Fibroblast of skin of scalp (primary cell): ENCODE measurements around the gene PRELID3B.

Experiments used
- DNase-seq: peaks from one replicate; pipeline ENCODE4 v3.0.0-alpha.2; 2013

Gene PRELID3B

DNA sequence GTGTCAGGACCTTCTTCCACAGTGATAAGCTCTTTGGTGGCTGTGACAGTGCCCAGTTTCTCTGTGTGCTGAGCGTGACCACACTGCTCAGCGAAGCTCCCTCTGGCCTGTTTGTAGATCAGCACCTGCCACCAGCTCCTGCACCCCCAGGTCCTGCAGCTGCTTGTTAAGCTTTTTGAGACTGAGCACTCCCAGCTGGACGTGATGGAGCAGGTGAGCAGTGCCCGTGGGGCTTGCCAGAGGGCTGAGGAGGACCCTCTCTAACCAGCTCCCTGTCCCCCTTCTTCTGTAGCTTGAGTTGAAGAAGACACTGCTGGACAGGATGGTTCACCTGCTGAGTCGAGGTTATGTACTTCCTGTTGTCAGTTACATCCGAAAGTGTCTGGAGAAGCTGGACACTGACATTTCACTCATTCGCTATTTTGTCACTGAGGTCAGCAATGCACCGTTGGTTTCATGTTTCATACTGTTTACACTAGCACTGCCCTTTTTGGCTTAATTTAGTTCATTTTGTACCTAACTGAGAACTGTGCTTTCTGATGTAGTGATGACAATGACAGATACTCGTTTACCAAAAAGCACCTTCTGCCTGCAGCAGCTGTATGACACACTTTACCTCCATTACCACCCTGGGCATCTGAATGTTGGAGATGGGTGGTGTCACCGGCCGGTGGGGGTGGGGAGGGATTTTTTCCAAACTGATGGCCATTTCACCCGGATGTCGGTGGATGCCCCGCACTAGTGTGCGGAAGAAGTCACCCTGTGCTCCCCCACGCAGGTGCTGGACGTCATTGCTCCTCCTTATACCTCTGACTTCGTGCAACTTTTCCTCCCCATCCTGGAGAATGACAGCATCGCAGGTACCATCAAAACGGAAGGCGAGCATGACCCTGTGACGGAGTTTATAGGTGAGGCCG lies 49.0 kb downstream of the PRELID3B start:
- no peak for DNase-seq

DNA sequence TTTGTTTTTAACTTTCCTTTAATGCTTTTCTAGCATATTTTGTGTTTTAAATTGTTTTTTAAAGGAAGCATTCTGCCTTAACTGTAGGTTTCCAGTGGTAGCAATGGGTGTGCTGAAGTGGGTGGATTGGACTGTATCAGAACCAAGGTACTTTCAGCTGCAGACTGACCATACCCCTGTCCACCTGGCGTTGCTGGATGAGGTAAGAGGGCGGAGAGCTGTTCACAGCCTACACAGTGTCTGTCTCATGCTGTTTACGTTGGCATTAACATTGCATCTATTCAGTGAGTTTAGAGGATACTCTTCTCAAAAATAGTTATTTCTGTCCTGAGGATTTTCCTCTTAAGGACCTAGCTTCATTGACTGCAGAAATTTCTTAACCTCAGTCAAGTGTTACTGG lies 49.7 kb downstream of the PRELID3B start:
- no peak for DNase-seq

DNA sequence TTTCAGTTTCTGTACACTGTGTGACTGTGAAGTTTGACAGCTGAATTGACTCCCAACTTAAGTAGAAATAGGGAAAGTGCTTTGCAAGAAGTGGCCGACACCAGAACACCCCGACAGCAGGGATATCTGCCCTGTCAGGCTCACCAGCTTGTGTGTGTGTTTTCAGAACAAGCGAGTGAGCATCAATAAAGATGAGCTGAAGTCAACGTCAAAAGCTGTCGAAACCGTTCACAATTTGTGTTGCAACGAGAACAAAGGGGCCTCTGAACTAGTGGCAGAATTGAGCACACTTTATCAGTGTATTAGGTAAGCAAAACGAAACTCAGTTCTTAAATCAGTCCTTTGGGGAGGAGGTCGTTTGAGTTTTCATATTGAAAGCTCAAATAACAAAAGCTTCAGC lies 50.9 kb downstream of the PRELID3B start:
- no peak for DNase-seq

DNA sequence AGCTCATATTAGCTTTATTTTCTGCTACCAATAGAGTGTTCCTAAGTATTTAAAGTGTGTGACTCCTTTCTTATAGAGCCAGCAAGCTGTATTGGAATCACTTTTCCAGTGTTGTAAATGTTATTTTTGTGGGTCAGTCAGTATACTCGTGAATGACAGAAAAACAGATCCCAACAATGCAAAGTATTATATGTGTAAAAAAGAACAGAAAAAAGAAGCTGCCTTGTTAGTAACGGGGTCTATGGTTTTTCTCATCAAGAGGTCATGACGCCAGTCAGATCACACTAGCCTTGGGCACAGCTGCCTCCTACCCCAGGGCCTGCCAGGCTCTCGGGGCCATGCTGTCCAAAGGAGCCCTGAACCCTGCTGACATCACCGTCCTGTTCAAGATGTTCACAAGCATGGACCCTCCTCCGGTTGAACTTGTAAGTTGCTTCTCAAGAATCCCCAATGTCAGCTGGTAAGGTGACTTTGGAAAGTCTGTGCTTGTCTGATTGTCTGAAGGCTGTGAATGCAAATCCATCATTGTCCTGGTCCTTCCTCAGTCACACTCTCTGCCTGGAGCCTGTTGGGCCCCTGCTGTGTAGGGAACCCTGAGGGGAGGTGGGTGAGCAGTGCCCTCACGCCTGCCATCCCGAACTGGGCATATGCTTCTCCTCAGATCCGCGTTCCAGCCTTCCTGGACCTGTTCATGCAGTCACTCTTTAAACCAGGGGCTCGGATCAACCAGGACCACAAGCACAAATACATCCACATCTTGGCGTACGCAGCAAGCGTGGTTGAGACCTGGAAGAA lies 51.7 kb downstream of the PRELID3B start:
- no peak for DNase-seq

DNA sequence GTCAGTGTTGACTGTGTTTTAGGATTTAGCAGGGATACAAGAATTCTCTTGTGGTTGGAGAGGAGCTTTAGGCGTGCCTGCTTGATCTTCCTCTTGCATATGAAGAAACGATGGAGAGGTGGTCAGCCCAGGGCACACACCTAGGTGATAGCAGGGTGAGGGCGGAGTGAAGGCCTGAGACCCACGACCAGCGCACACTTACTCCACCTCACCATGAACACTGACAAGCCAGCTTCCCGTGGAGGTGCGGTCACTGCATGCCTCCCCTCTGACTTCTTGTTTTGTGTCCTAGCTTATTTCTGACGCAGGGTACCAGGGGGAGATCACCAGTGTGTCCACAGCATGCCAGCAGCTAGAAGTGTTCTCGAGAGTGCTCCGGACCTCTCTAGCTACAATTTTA lies 53.4 kb downstream of the PRELID3B start:
- DNase-seq, result no peak

DNA sequence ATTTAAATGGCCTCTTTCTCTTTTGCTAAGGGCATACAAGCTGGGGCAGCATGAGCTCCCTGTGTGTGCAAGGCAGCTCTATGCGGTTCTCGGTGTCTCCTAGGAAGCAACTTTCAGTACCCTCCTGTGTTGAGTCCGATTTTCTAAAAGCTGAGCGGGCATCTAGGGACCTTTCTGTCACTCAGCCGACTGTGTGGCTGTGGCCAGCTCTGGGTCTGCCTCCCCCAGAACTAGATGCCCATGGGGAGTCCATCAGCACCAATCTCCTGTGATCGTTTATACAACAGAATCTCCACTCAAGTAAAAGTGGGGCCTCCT lies 54.1 kb downstream of the PRELID3B start:
- DNase-seq, result no peak

DNA sequence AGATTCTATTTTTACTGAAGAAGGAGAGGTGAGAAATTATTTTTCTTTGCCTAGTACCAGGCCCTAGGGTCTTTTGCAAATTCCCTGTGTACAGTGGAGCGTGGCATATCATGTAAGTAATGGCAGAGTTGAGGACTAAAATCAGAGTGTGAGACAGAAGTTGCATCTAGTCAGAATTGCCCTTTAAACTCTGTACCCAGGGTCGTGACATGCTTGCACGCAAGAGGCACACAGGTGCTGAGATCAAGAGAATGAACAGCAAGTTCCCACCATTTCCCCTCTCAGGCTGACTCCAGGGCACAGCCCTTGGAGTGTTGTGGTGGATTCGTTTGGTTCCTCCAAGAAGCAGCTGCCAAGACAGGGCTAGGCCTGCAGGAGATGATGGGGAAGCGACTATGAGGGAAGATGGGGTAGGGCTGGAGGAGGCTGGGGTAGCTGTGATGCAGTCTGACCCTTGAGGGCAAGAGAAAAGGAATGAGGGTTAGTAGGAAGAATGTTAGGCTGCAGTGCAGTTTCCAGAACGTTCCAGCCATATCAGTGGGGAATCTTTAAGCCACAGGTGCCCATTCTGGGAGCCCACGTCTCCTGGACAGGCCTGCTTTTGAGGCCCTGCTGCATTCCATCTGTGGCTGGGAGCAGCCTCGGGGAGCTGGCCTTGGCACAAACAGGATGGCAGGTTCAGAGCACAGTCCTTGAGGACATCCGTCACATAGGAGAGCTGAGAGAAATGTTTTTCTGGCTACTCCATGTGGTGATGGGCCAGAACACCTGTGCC lies 54.6 kb downstream of the PRELID3B start:
- no peak for DNase-seq

DNA sequence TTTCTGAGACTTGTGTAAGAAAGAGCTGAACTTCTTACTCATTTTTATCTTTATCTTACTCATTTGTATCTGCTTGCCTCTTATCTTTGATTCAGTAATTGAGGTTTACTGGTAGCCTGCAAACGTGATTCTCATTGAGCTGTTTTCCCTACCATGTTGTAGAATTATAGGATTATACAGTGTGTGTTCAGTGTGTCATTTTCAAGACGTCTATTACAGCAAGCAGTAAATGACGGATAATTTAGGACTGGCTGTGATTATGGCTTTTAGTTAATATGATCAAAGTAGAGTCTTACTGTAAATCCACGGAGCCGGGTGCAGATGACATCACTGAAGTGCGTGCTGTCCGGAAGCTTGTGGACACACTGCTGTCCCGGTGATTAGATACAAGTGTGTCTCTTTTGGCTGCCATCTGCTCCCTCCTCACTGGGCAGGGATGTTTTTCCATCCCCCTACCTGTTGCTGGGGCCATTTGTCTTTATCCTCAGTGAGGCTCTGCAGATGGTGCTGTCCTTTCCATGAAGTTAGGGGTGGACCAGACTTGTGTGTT lies 55.5 kb downstream of the PRELID3B start:
- DNase-seq, result no peak

DNA sequence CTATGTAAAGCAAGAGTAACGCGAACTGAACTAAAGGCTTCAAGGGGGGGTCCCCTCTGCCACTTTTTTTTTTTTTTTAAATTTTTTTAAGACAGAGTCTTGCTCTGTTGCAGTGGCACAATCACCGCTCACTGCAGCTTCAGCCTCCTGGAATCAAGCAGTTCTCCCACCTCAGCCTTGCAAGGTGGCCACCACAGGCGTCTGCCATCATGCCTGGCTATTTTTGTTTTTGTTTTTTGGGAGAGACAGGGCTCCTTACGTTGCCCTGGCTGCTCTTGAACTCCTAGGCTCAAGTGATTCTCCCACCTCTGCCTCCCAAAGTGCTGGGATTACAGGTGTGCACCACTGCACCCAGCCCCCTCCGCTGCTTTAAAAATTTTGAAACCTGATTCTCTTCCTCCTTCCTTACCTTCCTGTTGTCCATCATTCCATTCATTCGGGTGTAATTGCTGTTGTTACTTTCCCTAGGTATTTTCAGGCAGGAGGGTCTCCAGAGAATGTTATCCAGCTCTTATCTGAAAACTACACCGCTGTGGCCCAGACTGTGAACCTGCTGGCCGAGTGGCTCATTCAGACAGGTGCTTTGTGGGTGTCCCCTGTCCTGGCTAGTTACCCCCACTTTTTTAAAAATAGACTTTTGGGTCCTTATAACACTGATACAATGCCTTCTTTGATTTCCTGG lies 56.2 kb downstream of the PRELID3B start:
- DNase-seq, result no peak

DNA sequence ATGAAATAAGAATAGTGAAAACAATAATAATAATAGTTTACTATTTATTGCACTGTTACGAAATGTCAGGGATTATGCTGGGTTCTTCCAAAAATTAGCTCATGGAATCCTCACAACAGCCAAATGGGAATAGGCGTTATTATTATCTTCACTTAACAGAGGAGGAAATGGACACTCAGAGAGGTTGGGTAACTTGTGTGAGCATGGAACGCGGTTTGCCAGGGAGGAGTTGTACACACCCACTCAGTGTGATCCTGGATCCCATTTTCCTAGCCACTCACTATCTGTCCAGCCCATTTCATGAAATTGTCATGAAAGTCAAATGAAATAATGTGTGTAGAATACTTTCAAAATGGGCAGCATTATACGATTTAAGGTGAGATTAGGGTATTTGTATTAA lies 56.9 kb downstream of the PRELID3B start:
- DNase-seq, result no peak

DNA sequence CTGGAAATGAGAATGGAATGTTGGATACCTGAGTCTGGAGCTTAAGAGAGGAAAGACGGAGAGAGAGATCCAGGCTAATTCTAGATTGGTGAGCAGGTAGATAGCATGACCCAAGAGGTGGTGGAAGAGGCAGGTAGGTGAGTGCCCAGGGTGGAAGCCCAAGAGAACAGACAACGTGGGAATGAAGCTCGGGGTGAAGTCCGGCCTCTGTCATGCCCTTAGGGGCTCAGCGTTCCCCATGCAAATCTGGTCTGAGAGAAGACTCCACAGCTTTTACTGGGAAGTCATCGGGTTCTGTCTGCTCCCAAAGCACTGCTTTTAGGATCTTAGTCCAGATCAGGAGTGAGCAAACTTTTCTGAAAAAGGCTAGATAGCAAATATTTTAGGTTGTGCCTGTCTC lies 57.9 kb downstream of the PRELID3B start:
- no peak for DNase-seq
